SK-N-SH (cell line): ENCODE measurements around the gene HACD1.

Experiments
- EZH2phosphoT487 ChIP-seq: fragments of 200-600 bp; sonication (generic); IDR thresholded peaks from 2 replicates; pipeline ENCODE4 v1.6.1; 2017; ENCODE audit warnings: low read depth, mixed run types, mild to moderate bottlenecking, antibody characterized with exemption, moderate library complexity, borderline replicate concordance
- MXI1 ChIP-seq: IDR thresholded peaks from 2 replicates; pipeline ENCODE4 v1.6.1; 2012; ENCODE audit warnings: mild to moderate bottlenecking, low read depth, low read length, improper control_type of control experiment
- RXRA ChIP-seq: IDR thresholded peaks from 2 replicates; pipeline ENCODE4 v1.4.0; 2012; ENCODE audit warnings: low read depth, mild to moderate bottlenecking, borderline replicate concordance
- SIN3A ChIP-seq: IDR thresholded peaks from 2 replicates; pipeline ENCODE4 v1.6.1; 2012; ENCODE audit warnings: low read depth, mild to moderate bottlenecking, low read length, moderate library complexity, borderline replicate concordance
- SMC3 ChIP-seq: IDR thresholded peaks from 2 replicates; pipeline ENCODE4 v1.6.1; 2012; ENCODE audit warnings: low read depth, low read length, improper control_type of control experiment
- USF2 ChIP-seq: fragments of 150-350 bp; IDR thresholded peaks from 2 replicates; pipeline ENCODE4 v1.6.1; 2017; ENCODE audit warnings: antibody characterized with exemption, low read length, low read depth, borderline replicate concordance
- TF ChIP-seq, protein P1 (sequence below): IDR thresholded peaks from 2 replicates; pipeline ENCODE4 v1.4.0; 2012; ENCODE audit warnings: low read depth, borderline replicate concordance
- TF ChIP-seq, protein P2 (sequence below): fragments of 200-600 bp; sonication (generic); IDR thresholded peaks from 2 replicates; pipeline ENCODE4 v1.6.1; 2017; ENCODE audit warnings: antibody characterized with exemption, mild to moderate bottlenecking, moderate library complexity

- TF ChIP-seq EZH2phosphoT487 (no peak), SMC3 (no peak), MXI1 (no peak), USF2 (no peak), SIN3A (no peak), RXRA (peak; percentile 50; the same call in 1 of the 2 replicates)
- TF ChIP-seq, protein P1, sequence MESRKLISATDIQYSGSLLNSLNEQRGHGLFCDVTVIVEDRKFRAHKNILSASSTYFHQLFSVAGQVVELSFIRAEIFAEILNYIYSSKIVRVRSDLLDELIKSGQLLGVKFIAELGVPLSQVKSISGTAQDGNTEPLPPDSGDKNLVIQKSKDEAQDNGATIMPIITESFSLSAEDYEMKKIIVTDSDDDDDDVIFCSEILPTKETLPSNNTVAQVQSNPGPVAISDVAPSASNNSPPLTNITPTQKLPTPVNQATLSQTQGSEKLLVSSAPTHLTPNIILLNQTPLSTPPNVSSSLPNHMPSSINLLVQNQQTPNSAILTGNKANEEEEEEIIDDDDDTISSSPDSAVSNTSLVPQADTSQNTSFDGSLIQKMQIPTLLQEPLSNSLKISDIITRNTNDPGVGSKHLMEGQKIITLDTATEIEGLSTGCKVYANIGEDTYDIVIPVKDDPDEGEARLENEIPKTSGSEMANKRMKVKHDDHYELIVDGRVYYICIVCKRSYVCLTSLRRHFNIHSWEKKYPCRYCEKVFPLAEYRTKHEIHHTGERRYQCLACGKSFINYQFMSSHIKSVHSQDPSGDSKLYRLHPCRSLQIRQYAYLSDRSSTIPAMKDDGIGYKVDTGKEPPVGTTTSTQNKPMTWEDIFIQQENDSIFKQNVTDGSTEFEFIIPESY: no peak
- TF ChIP-seq, protein P2, sequence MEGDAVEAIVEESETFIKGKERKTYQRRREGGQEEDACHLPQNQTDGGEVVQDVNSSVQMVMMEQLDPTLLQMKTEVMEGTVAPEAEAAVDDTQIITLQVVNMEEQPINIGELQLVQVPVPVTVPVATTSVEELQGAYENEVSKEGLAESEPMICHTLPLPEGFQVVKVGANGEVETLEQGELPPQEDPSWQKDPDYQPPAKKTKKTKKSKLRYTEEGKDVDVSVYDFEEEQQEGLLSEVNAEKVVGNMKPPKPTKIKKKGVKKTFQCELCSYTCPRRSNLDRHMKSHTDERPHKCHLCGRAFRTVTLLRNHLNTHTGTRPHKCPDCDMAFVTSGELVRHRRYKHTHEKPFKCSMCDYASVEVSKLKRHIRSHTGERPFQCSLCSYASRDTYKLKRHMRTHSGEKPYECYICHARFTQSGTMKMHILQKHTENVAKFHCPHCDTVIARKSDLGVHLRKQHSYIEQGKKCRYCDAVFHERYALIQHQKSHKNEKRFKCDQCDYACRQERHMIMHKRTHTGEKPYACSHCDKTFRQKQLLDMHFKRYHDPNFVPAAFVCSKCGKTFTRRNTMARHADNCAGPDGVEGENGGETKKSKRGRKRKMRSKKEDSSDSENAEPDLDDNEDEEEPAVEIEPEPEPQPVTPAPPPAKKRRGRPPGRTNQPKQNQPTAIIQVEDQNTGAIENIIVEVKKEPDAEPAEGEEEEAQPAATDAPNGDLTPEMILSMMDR: no peak
Observed at GRCh38 chr10:17562614-17563013, 54.6 kb downstream of the HACD1 start.
